DND-41 (cell line): ENCODE measurements around the gene GDA.

Experiments
- CTCF ChIP-seq: IDR thresholded peaks from 2 replicates; pipeline ENCODE4 v1.5.1; 2012; ENCODE audit warnings: borderline replicate concordance, low read length, moderate library complexity, mild to moderate bottlenecking; ENCODE audit not compliant: poor library complexity, severe bottlenecking; ENCODE audit errors: extremely low read depth
- EZH2 ChIP-seq: IDR thresholded peaks from 3 replicates; pipeline ENCODE4 v1.6.1; 2012; ENCODE audit warnings: borderline replicate concordance, low read depth, mild to moderate bottlenecking, moderate library complexity, low read length, inconsistent platforms; ENCODE audit not compliant: severe bottlenecking

- no peak for TF ChIP-seq EZH2
- TF ChIP-seq CTCF = no peak
Measured at GRCh38 chr9:72131206-72131605, 18.0 kb upstream of the GDA start.
